HUDEP-2 (cell line): ENCODE results near the gene RIMBP3C.
A peak's percentile ranks its signal among the peaks of the same experiment; 100 is the strongest.
"Not testable (repeated sequence)": the region's sequence is repeated elsewhere in the genome, so short reads cannot be mapped to it uniquely, and the experiment has no call there.

Source experiments
- DNase-seq, 76 experiments: peaks; one replicate each; lab custom pipeline; 2025; ENCODE audit not compliant: unreplicated experiment in 76 of 76; lab: John Stamatoyannopoulos, UW

Gene RIMBP3C

DNA sequence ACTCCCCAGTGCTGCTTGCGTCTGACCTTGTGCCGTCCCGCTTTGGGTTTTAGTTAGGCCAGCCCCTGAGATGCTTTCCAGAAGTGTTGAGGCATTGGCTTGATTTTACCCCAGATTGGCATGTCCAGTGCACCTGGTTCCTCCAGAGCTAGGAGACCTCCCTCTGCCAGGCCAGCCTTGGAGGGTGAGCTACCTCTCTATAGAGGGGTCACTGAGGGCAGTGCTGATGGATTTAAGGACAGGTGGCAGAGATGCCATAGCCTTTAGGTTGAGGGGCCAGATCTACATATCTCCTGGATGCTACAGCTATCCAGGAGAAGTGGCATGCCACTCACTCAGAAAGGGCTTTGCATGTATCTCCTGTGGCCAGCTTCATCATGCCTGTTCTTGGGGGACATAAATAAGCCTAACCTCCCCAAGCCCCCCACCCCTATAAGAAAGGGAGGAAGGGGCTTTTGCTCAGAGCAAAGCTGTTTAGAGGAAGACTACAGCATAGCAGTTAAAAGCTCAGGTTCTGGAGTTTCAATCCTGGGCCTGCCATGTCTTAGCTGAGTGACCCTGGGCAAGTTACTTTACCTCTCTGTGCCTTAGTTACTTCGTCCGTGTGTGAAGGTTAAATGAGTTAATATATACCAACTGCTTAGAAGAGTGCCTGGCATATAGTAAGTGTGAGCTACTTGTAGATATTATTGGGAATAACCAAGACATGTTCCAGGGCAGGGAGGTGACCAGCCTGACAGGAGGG, 22.7 kb upstream of the RIMBP3C start:
- DNase-seq = no peak

DNA sequence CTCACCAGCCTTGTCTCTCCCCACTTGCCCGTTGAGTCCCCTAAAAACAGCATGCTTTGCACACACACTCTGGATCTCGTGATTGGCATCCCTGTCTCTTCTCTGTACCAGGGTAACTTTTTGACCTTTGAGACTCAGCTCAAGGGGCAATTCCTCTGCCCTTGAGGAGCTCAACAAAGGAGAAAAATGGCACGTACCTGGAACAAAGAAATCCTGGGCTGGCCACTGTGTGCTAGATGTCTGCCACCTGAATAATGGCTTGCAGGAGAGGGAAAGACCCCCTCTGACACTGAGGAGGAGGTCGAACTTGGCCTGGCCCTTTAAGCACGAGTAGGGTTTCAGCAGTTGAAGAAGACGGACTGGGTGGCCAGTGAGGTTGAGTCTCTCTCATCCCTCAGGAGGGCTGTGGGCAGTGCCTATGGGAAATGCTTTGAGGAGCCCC, 22.1 kb upstream of the RIMBP3C start:
- no peak for DNase-seq

DNA sequence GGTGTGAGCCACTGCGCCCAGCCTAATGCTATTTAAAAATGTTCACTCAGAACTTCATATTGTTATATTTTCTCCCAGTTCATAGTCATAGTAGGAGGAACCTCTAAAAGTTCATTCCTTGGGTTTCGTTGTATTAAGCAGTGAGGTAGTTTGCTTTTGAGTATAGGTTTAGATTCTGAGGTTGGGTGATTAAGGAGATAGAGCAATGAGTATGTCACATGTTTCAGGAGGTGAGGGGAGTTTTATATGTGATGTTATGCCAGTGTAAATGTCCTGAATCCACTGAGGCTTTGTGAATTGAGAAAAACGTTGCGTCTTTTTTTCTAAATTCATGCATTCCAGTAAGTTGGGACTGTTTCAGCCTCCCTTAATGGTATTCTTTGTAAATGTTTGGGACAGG, 20.4 kb upstream of the RIMBP3C start:
- no peak for DNase-seq

DNA sequence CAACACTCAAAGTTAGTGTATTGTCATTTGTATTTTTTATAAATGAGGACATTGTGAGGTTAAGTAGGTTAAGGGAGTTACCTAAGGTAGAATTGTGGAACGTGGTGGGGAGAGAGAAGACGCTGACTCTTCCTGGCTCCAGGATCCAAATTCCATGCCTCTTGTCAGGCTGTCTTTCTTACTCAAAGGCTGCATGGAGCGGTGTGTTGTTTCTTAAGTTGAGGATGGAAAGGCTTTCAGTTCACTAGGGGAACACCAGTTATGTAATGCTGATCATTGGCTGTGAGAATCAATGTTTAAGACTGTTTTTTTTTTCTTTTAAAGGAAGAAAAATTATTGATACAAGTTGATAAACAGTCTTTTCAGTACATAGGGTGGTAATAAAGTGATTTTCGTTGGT, 19.1 kb upstream of the RIMBP3C start:
- no peak for DNase-seq

DNA sequence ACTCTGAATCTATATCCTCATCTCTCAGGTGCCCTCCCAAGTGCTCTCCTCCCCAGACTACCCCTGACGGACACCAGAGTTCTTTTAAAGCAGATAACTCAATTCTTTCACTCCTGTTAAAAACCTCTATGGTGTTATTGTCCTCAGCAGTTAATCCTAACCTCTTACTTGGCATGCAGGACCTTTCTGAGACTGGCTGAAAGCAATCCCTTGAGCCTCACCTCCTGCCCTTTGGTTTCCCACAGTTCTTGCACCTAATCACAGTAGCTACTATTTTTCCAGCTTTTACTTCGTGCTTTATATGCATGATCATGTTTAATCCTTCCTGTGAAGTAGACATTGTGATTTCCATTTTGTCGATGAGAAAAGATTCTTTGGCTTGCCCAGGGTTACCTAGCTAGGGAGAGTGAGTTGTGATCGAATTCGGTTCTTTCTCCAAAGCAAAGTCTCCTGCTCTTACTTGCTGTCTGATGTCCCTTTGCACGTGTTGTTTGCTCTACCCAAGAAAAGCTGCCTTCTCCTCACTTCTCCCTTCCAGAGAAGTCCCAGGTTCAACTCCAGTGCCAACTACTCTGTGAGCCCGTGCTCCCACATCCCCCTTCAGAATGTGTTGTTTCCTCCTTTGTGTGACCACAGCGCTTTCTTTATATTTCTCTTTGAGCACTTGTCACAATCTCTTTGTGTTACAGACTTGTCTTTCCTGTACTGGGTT, 18.4 kb upstream of the RIMBP3C start:
- DNase-seq = no peak

DNA sequence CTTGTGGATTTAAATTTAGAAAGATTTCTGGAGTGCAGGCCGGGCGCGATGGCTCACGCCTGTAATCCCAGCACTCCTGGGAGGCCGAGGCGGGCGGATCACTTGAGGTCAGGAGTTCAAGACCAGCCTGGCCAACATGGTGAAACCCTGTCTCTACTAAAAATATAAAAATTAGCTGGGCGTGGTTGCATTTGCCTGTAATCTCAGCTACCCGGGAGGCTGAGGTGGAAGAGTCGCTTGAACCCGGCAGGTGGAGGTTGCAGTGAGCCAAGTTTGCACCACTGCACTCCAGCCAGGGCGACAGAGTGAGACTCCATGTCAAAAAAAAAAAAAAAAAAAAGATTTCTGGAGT, 17.8 kb upstream of the RIMBP3C start:
- DNase-seq = not testable (repeated sequence)

DNA sequence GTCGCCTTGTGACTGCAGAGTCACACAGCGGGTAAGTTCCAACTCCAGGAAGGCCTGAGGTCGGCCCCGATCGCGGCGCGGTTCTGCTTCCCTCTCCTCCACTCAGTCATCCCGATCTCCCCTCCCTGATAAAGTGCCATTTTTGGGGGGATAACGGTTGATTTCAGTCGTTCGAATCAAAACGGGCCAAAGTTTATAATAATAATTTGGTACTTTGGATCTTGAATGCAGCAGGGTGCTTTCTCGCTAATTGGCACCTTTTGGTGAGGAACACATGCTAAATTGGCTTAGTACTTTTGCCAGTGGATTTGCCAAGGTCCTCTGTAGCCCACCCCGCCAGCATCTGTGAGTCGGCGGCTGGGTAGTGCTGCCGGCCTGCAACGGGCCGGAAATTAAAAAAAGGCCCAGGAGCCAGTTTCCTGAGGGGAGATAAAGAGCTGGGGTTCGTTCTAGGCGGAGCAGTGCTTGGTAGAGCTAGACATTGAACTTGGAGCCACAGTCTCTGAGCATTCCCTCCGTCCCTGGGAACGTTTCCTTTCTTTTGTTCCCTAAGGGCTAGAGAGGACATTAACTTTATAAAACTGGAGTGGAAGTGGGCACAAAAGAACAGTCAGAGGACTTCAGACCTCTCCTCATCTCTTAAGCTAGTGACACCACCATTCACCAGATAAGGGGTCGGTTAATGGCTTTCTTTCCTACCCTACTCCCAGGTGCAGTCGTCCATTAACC, 17.2 kb upstream of the RIMBP3C start:
- DNase-seq = peak in 24 of 76 experiments; percentile 4 to 59 (median 18)

DNA sequence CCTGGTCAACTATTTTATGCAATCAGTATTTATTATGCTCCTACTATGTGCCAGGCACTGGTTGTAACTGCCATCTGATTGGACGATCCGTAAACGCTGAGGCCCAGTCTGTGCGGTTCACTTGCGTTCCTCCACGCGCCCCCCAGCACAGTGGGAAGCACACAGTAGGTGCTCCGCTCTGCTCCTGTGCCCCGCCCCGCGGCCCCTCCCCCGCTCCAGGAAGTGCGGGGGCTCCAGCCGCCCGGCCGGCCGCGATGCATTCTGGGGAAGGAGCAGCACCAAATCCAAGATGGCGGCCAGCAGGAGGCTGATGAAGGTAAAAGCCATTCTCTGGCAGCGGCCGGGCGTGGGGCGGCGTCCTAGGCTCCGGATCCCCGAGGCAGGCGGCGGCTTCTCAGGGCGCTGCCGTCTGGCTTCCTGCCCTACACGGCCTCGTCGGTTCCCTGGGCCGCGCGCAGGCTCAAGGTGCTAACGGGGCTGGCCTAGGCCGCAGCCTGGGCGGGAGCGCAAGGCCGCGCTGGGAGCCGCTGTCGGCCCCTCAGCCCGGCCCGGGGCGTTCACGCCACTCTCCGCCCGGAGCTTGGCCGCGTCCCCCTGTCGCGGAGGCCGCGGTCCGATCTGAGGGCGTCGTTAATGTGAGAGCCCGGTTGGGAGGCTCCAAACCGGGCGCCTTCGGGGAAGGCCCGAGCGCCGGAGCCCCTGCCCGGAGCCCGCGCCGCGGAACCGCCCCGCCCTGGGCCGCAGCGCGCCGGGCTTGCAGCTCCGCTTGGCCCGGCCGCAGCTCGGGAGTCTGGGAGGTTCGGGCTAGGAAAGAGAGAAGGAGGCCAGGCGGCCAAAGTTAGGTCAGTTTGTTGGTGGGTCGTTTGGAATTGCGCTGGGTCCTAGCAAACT, 16.4 kb upstream of the RIMBP3C start, which contains the start of gene UBE2L3:
Gene UBE2L3, plus strand, starts transcription at position 259 of the 891 bp plus-strand sequence. Its CDS starts 31 bp downstream, at position 290.
- peak in 72 of 76 experiments; percentile 15 to 84 (median 69) for DNase-seq

DNA sequence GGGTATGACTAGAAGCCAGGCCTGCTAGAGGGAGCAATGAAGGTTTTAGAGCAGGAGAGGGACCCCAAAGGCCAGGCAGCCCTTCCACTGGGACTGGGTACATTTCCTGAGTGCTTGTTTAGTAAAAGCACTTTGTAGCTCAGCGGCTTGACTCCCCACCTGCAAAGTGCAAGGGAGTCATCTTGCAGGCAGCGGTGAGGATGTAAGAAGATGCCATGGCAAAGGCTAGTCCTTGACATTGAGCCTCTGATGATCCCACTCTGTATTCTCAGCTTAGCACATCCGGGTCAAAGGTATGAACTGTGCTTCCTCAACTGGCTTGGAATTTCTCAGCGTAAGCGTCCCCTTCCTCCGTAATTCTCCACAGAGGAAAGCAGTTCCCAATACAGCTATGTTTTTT, 13.2 kb upstream of the RIMBP3C start:
- no peak for DNase-seq

DNA sequence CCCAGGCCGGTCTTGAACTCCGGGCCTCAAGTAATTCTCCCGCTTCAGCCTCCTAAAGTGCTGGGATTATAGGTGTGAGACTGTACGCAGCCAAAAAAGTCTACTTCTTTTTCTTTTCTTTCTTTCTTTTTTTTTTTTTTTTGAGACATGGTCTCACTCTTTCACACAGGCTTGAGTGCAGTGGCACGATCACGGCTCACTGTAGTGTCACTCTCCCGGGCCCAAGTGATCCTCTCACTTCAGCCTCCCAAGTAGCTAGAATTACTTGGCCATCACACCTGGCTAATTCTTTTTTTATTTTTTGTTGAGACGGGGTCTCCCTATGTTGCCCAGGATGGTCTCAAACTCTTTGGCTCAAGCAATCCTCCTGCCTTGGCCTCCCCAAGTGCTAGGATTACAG, 12.7 kb upstream of the RIMBP3C start:
- DNase-seq = no peak

DNA sequence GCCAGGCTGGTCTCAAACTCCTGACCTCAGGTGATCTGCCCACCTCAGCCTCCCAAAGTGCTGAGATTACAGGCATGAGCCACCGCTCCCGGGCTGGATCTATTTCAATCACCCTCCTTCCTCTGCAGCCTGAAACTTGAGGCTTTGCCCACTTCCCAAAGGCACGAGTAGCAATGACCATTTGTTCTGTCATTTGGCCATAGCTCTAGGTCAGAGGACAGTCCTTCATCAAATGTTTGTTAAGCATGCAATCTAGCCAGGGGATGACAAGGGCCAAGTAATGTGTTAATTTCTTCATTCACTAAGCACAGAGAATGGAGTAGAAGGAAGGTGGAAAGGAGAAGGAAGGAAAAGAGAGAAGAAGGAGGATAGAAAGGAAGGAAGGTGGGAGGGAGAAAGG, 9.4 kb upstream of the RIMBP3C start:
- DNase-seq = not testable (repeated sequence)

DNA sequence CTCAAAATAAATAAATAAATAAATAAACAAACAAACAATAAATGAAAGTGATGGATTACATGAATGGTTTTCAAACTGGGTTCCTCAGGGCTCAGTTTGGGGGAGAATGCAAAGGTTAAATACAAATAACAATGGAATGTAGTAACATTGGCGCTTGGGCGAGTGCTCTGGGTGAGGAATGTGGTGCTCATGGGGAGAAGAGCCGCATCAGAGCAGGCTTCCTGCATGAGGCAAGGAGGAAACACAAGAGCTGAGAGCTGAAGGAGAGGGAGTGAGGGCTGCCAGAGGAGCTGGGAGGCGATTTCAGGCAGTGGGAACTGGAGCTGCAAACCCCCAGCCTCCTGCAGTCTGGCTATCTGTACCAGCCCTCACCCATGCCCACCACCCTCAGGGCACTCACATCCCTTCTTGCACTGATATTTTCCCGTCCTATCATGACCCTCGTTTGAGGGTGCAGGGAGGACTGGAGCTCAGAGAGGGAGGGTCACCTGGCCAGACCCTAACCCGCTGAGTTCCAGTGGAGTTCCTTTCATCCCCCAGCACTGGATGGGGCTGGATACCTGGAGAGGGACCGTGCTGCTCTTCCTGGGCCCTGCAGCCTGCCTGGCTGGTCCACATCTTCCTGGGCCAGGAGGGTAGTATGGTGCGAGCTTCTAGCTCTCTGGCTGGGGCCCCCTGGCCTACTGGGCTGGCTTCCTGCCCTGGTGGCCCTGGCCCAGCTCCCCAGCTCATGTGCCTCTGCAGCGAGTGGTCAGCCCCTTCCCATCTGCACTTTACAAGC, 8.3 kb upstream of the RIMBP3C start:
- not testable (repeated sequence) for DNase-seq

DNA sequence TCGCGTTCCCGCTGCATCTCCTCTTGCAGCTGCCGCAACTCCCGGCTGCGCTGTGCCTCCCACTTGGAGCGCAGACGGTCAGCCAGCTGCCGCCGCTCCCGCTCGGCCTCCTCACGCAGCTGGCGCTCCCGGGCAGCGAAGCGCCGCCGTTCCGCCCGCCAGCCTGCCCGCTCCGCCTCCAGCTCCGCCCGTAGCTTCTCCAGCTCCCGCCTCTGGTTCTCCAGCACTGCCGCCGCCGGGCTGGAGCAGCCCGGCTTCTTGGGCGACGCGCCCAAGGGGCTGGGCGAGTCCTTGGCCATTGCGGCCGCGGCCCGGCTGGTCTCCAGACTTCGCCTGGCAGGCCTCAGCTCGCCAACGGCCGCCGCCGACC, 598 bp downstream of the RIMBP3C start:
- DNase-seq = not testable (repeated sequence)

DNA sequence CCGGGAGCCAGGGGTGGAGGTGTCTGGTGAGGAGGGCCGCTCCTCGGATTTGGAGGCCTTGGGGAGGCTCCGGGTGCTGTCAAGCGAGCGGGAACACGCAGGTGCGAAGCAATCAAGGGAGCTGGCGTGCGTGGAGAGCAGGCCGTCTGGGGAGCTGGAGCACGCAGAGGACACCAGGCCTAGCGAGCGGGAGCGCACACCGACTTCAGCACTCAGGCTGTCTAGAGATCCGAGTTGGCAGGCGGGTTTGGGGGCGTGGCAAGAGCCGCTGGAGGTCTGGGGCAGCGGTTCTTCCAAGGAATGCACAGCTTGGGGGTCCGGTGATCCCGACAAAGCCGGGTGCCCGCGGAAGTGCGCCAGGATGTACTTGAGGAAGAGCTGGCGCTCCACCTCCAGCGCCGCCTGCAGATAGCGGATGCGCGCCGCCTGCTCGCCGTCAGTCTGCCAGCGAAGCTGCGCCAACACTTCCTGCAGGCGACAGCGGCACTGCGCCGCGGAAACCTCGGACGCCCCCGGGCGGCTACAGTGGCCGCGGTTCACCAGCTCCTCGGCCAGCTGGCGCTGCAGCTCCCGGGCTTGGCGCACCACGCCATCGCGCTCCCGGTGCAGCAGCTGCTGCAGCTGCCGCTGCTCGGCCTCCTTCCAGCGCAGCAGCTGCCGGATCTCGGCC, 1.1 kb downstream of the RIMBP3C start:
- DNase-seq = not testable (repeated sequence)

DNA sequence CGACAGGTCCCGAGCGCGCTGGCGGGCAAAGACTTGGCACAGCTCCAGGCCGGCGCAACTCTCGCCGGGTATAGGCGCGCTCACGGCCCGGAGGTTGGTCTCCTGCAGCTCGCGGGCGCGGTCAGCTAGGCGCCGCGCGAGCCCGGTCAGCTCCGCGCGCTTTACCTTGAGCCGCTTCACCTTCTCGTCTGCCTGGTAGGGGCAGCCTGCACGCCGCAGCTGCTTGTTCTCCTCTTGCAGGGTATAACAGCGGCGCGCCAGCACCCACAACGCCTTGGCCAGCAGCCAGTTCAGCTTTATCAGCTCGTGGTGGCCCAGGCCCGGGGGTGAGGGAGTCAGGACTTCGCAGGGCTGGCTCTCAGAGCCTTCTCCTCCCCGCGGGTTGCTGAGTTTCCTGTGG, 1.7 kb downstream of the RIMBP3C start:
- not testable (repeated sequence) for DNase-seq

DNA sequence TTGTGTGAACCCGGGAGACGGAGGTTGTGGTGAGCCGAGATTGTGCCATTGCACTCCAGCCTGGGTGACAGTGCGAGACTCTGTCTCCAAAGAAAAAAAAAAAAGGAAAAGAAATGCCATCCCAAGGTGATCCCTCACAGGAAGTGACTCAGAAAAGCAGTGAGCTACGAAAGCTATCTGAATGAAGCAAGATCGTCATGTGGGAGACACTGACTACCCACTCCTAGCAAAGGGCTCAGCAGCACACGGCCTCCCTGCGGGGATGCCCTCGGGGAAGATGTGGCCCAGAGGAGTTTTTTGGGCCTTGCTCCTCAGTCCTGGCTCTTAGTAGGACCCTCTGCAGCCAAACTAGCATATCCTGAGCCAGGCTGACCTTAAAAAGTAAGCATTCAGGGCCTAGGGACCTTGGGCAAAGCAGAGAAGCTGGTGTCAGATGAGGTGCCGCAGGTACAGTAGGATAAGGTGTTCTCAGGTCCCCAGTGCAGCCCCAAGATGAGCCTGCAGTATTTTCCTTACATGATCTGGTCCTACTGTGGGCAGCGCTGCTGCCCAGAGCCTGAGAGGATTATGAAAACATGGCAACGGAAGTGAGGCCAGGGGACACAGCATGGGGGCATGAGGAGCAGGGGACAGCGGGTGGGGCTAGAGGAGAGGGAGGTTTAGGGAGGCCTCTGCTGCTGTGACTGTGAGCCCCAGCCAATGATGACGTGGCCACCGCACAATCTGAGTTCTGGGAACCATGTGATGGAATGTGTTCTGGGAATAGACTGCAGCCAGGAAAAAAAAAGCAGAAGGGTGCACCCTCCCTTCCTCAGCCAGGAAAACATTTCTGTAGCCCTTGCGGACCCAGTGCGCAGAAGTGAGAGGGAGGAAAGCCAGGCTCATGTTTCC, 6.6 kb downstream of the RIMBP3C start:
- not testable (repeated sequence) for DNase-seq

DNA sequence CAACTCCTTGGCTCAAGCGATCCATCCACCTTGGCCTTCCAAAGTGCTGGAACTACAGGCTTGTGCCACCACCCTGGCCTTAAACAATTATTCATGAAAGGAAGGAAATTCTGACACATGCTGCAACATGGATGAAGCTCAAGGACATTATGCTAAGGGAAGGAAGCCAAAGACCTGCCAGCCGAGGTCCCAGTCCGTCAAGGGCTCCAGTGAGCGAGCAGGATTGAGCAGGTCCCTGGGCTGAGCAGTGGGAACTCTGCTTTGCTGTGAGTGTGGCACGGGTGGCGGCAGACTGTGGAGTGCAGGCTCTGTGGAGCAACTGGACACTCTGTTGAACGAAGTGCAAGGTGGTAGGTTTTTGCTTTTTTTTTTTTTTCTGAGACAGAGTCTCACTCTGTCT, 11.4 kb downstream of the RIMBP3C start:
- not testable (repeated sequence) for DNase-seq
